ENCODE data around the gene VAV3. TPM values are rescaled to one million over a fixed set of nuclear protein-coding genes. Genes with fewer than 3 reads are reported as not detected.

VAV3 gene
- total and polyA plus RNA-seq, 10 of the 15 experiments (the other 5 are each of a cell fraction or from before 2014, with no cell fraction given), result 0.84 to 5.5 (median 3.4) TPM

GRCh38 chr1:107990606-107991005, 25.6 kb upstream of the VAV3 start (continued):
- TF ChIP-seq CEBPZ (IDR thresholded peaks at IDR 0.05; ENCODE audit: low read depth, low read length), result no peak
- TF ChIP-seq IKZF2 (IDR thresholded peaks at IDR 0.05), result no peak
- TF ChIP-seq, protein P1, sequence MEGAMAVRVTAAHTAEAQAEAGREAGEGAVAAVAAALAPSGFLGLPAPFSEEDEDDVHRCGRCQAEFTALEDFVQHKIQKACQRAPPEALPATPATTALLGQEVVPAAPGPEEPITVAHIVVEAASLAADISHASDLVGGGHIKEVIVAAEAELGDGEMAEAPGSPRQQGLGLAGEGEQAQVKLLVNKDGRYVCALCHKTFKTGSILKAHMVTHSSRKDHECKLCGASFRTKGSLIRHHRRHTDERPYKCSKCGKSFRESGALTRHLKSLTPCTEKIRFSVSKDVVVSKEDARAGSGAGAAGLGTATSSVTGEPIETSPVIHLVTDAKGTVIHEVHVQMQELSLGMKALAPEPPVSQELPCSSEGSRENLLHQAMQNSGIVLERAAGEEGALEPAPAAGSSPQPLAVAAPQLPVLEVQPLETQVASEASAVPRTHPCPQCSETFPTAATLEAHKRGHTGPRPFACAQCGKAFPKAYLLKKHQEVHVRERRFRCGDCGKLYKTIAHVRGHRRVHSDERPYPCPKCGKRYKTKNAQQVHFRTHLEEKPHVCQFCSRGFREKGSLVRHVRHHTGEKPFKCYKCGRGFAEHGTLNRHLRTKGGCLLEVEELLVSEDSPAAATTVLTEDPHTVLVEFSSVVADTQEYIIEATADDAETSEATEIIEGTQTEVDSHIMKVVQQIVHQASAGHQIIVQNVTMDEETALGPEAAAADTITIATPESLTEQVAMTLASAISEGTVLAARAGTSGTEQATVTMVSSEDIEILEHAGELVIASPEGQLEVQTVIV (IDR thresholded peaks at IDR 0.05; ENCODE audit: borderline replicate concordance, partially characterized antibody), result no peak
- TF ChIP-seq POU2F2 (IDR thresholded peaks at IDR 0.05; ENCODE audit: borderline replicate concordance, low read depth, low read length), result no peak
- TF ChIP-seq GATAD2B (conservative IDR thresholded peaks at IDR 0.05; ENCODE audit: low read depth), result no peak
- no peak for TF ChIP-seq CHD4 (IDR thresholded peaks at IDR 0.05)
- TF ChIP-seq, protein P2, sequence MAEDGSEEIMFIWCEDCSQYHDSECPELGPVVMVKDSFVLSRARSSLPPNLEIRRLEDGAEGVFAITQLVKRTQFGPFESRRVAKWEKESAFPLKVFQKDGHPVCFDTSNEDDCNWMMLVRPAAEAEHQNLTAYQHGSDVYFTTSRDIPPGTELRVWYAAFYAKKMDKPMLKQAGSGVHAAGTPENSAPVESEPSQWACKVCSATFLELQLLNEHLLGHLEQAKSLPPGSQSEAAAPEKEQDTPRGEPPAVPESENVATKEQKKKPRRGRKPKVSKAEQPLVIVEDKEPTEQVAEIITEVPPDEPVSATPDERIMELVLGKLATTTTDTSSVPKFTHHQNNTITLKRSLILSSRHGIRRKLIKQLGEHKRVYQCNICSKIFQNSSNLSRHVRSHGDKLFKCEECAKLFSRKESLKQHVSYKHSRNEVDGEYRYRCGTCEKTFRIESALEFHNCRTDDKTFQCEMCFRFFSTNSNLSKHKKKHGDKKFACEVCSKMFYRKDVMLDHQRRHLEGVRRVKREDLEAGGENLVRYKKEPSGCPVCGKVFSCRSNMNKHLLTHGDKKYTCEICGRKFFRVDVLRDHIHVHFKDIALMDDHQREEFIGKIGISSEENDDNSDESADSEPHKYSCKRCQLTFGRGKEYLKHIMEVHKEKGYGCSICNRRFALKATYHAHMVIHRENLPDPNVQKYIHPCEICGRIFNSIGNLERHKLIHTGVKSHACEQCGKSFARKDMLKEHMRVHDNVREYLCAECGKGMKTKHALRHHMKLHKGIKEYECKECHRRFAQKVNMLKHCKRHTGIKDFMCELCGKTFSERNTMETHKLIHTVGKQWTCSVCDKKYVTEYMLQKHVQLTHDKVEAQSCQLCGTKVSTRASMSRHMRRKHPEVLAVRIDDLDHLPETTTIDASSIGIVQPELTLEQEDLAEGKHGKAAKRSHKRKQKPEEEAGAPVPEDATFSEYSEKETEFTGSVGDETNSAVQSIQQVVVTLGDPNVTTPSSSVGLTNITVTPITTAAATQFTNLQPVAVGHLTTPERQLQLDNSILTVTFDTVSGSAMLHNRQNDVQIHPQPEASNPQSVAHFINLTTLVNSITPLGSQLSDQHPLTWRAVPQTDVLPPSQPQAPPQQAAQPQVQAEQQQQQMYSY (CRISPR knock-in tag; IDR thresholded peaks at IDR 0.05), result no peak
- no peak for TF ChIP-seq RELA (IDR thresholded peaks at IDR 0.05; ENCODE audit: borderline replicate concordance, partially characterized antibody)
- no peak for TF ChIP-seq MLLT1 (IDR thresholded peaks at IDR 0.05)
- TF ChIP-seq SMC3 (IDR thresholded peaks at IDR 0.05; ENCODE audit: borderline replicate concordance, low read length), result no peak

All from GM12878 (cell line).